ES-I3 (cell line): ENCODE results near the gene HELZ.
"Not testable (repeated sequence)": the region's sequence is repeated elsewhere in the genome, so short reads cannot be mapped to it uniquely, and the experiment has no call there.

Experiments used
- H3K36me3 ChIP-seq: 2 replicates; pipeline ENCODE4 v1.6.1; 2013; ENCODE audit warnings: mild to moderate bottlenecking, low read length, control low read depth, moderate library complexity; ENCODE audit not compliant: insufficient read depth
- H3K4me1 ChIP-seq: 2 replicates; pipeline ENCODE4 v1.6.1; 2013; ENCODE audit warnings: mild to moderate bottlenecking, control low read depth, low read length; ENCODE audit not compliant: insufficient read depth
- H3K9ac ChIP-seq: 2 replicates; pipeline ENCODE4 v1.6.1; 2013; ENCODE audit warnings: low read depth, mild to moderate bottlenecking, low read length, moderate library complexity
- H3K9me3 ChIP-seq: 2 replicates; pipeline ENCODE4 v1.6.1; 2013; ENCODE audit warnings: mild to moderate bottlenecking, low read length, moderate library complexity; ENCODE audit not compliant: control insufficient read depth, insufficient read depth

The HELZ gene

DNA sequence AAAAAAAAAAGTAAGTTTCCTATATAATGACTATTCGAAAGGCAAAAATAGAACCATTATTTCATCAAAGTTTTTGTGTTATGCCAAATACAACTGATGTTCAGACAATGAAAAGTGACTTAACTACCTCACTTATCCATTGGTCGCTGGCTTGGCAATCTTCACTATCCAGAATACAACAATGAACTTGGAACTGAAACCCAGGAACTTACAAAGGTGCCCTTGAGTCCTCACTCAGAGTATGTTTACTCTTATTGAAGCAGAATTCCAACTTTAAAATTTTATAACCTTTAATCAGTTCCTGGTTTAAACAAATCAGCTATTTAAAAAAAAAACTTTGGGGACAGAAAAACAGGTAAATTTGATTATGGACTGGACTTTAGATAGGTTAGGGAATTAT is 34.1 kb downstream of the HELZ start:
- Histone ChIP-seq H3K4me1 (no peaks in the 10 kb centered on the region), H3K9ac (no peak overlapping the region), H3K36me3 (0 out of 2 replicates have a peak, but pooled peaks cover under 1% of the 10 kb centered on the region), H3K9me3 (no peaks in the 10 kb centered on the region)

DNA sequence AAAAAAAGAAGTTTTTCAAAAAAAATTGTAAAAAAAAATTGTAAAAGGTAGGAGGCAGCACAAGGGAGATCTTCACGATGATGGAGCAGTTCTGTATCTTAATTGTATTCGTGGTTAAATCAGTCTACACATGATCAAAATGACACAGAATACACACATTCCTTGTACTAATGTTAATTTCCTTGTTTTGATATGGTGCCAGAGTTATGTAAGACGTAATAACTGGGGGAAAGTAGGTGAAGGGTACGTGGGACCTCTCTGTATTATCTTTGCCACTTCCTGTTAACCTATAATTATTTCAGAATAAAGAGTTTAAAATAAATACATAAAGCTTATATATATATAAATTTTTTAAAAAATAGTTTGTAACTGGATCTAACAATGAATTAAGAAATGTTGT is 36.8 kb downstream of the HELZ start:
- Histone ChIP-seq H3K9me3 (no peaks in the 10 kb centered on the region), H3K9ac (no peak overlapping the region), H3K36me3 (no peaks in the 10 kb centered on the region)

DNA sequence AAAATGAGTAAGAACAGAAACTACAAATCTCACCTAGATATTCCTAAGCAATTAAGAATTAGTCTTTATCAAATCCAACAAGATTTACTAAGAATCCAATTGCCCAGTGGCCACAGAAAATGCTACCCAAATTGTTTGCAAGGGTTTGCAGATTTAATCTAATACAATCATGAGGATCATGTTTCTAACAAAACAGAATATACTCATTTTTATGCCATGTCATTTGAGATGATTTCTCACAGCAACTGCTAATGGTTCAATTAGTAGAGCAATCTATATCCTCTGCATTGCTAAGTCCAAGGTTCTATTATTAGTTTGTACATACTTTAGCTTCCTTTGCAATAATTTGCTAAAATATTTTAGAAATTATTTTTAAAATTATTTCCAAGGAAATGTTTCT is 41.2 kb downstream of the HELZ start:
- Histone ChIP-seq H3K9me3 (no peaks in the 10 kb centered on the region), H3K4me1 (no peaks in the 10 kb centered on the region), H3K9ac (no peak overlapping the region), H3K36me3 (peaks cover 8% of the 10 kb centered on the region; the same call in 1 of the 2 replicates)

More for the DNA sequence above, 36.8 kb downstream of the HELZ start:
- H3K4me1 ChIP-seq, result no peaks in the 10 kb centered on the region

- Histone ChIP-seq H3K4me1 (no peaks in the 10 kb centered on the region), H3K9ac (no peak overlapping the region), H3K36me3 (peaks cover 8% of the 10 kb centered on the region; the same call in 1 of the 2 replicates), H3K9me3 (no peaks in the 10 kb centered on the region)
These were observed 42.5 kb downstream of the HELZ start for GRCh38 chr17:67202503-67202902.

DNA sequence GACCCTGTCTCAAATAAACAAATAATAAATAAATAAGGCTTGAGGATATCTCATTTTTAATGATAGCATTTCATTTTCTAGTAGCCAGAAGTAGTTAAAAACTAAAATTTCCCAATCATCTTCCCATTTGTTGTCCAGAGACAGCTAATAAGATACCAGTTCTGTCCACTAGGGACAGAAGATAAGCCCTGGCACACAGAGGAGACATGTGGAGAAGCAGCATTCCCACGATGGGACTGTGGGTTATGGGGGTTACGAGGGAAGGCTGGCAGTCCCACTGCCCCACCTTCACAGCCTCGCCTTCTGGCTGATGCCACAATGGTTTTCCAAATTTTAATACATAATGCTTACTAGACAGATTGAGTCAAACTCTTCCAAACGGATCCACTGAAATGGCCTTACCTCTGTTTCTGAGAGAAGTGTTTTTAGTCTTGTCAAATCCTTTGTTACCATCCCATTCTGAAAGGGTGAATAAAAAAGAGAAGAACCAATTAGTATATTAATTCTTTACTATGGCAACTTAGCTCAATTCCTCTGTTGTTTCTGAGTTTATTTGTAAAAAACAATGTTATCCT is 44.2 kb downstream of the HELZ start:
- no peak overlapping the region for H3K9ac ChIP-seq
- H3K4me1 ChIP-seq, result no peaks in the 10 kb centered on the region
- no peaks in the 10 kb centered on the region for H3K9me3 ChIP-seq
- peaks cover 8% of the 10 kb centered on the region; the same call in 1 of the 2 replicates for H3K36me3 ChIP-seq

DNA sequence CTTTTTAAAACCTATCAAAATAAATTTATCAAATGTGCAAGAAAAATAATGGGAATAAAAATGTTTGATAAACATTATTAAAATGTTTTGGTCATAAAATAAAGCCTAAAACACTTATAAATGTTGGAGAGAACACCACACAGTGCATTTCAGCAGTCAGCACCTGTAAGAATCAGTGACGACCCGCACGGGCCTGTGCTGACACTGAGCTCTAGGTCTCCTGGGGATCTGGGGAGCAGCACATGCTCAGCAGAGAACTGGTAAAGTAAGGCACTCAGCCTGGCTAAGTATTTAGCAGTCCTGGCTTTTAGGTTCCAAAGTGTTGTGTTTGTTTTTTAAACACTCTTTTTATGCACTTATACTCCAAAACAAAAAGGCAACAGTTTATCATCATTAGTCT is 46.9 kb downstream of the HELZ start:
- Histone ChIP-seq H3K9ac (no peak overlapping the region), H3K36me3 (peaks cover 8% of the 10 kb centered on the region; the same call in 1 of the 2 replicates), H3K4me1 (no peaks in the 10 kb centered on the region), H3K9me3 (no peaks in the 10 kb centered on the region)

DNA sequence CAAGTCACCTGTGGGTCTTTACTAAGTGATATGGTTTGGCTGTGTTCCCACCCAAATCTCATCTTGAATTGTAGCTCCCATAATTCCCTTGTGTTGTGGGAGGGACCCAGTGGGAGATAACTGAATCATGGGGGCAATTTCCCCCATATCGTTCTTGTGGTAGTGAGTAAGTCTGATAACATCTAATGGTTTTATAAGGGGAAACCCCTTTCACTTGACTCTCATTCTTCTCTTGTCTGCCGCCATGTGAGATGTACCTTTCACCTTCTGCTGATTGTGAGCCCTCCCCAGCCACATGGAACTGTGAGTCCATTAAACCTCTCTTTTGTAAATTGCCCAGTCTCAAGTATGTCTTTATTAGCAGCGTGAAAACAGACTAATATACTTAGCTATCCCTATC is 48.0 kb downstream of the HELZ start:
- H3K4me1 ChIP-seq, H3K9ac ChIP-seq, H3K9me3 ChIP-seq, H3K36me3 ChIP-seq: not testable (repeated sequence)

- Histone ChIP-seq H3K9ac (no peak overlapping the region), H3K36me3 (peaks cover 8% of the 10 kb centered on the region; the same call in 1 of the 2 replicates), H3K4me1 (no peaks in the 10 kb centered on the region), H3K9me3 (no peaks in the 10 kb centered on the region)
These were observed 48.6 kb downstream of the HELZ start for GRCh38 chr17:67196422-67196821.

DNA sequence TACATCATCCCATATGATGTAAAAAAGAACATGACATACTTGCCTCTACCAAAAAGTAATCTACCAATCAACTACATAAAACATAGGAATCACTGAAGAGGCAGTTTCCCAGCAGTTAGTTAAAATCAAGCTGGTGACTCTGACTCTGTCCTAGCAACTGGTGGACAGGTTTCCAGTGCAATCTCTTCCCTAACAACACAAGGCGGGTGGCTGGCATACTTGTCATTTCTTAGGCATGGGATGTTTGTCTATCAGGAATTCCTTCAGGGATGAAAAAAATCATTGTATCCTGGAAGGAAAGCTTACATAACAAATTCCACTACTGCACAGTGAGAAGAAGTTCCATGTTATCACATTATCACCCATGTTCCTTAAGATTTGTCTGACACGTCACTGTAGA is 50.9 kb downstream of the HELZ start:
- Histone ChIP-seq H3K4me1 (no peaks in the 10 kb centered on the region), H3K36me3 (no peaks in the 10 kb centered on the region), H3K9ac (no peak overlapping the region), H3K9me3 (no peaks in the 10 kb centered on the region)

GRCh38 chr17:67187927-67188326 is 57.1 kb downstream of the HELZ start:
- no peaks in the 10 kb centered on the region for H3K36me3 ChIP-seq
- H3K9ac ChIP-seq, result no peak overlapping the region
- no peaks in the 10 kb centered on the region for H3K9me3 ChIP-seq
- H3K4me1 ChIP-seq, result no peaks in the 10 kb centered on the region

GRCh38 chr17:67186782-67187181 is 58.2 kb downstream of the HELZ start:
- no peaks in the 10 kb centered on the region for H3K9me3 ChIP-seq
- H3K36me3 ChIP-seq, result no peaks in the 10 kb centered on the region
- no peaks in the 10 kb centered on the region for H3K4me1 ChIP-seq
- no peak overlapping the region for H3K9ac ChIP-seq

DNA sequence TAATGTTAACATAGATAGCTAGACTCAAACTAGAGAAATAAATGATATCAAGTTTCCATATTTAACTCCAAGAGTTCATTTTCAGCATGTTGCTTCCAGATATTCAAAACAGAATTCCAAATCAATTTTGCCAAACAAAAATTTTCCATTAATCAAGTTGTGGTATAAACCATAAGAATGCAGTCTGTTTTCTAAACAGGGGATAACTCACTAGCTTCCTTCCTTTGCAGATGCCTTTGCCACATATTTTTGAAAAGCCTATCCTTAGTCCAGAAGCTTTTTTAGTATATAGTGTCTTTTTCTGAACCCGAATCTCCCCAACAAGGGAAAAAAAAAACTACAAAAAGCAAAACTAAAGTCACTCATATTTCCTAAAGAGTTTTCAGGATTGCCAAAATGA is 61.5 kb downstream of the HELZ start:
- no peaks in the 10 kb centered on the region; the same call in 1 of the 2 replicates for H3K36me3 ChIP-seq
- H3K9me3 ChIP-seq, result no peaks in the 10 kb centered on the region
- H3K4me1 ChIP-seq, result no peaks in the 10 kb centered on the region
- no peak overlapping the region for H3K9ac ChIP-seq

GRCh38 chr17:67181825-67182224 is 63.2 kb downstream of the HELZ start:
- H3K9me3 ChIP-seq, result no peaks in the 10 kb centered on the region
- no peak overlapping the region for H3K9ac ChIP-seq
- H3K36me3 ChIP-seq, result no peaks in the 10 kb centered on the region; the same call in 1 of the 2 replicates
- no peaks in the 10 kb centered on the region for H3K4me1 ChIP-seq

- H3K9me3 ChIP-seq, result no peaks in the 10 kb centered on the region
- no peaks in the 10 kb centered on the region for H3K4me1 ChIP-seq
- no peak overlapping the region for H3K9ac ChIP-seq
- no peaks in the 10 kb centered on the region; the same call in 1 of the 2 replicates for H3K36me3 ChIP-seq
These were observed 64.7 kb downstream of the HELZ start for GRCh38 chr17:67180275-67180674.

- H3K9ac ChIP-seq, result no peak overlapping the region
- H3K9me3 ChIP-seq, result no peaks in the 10 kb centered on the region
- H3K36me3 ChIP-seq, result no peaks in the 10 kb centered on the region; the same call in 1 of the 2 replicates
- H3K4me1 ChIP-seq, result no peaks in the 10 kb centered on the region
These were observed 66.4 kb downstream of the HELZ start for GRCh38 chr17:67178555-67178954.
